HG03196 (cell line): ENCODE results near the gene INPP4B.
"Not testable (repeated sequence)": the region's sequence is repeated elsewhere in the genome, so short reads cannot be mapped to it uniquely, and the experiment has no call there.

Experiments
- ATAC-seq: cut with Tn5 transposase; IDR thresholded peaks from one replicate; pipeline ENCODE4 v1.9.1; 2021; ENCODE audit not compliant: unreplicated experiment

The INPP4B gene

DNA sequence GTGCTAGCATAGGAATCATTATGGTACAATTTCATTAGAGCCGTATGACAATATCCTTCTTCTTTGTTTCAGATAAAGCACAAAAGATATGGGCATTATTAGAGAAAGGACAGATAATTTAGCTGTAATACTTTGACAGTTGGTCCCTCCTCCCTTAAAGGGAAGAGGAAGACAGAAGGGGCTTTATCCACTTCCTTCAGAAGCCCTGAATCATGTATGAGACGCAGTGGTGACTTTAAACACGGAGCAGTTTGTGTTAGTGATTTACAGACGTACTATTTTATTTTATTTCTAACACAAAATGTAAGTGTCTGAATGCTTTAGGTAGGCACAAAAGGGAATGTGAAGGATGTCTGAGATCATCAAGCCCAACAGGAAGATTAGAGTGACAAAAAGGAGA lies 742.1 kb downstream of the INPP4B start:
- ATAC-seq: no peak

DNA sequence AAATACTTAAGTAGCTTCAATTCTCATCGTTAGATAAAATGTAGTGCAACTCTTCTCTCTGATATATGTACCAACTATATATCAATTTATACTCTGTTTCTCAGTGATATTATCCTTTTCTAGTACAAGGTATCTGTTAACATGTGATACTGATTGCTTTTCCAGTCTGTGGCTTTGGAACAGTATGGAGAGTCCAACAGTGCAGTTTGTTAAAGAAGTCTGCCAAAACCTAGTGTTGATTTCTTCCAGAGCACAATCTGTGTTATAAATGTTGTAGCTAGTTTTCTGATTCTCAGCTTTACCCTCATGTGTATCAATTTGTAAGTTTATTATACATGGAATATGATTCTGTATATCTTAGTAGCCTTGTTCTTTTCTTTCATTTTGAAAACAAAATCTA lies 744.7 kb downstream of the INPP4B start:
- no peak for ATAC-seq

- no peak for ATAC-seq
Observed at GRCh38 chr4:142100941-142101340, 745.2 kb downstream of the INPP4B start.

DNA sequence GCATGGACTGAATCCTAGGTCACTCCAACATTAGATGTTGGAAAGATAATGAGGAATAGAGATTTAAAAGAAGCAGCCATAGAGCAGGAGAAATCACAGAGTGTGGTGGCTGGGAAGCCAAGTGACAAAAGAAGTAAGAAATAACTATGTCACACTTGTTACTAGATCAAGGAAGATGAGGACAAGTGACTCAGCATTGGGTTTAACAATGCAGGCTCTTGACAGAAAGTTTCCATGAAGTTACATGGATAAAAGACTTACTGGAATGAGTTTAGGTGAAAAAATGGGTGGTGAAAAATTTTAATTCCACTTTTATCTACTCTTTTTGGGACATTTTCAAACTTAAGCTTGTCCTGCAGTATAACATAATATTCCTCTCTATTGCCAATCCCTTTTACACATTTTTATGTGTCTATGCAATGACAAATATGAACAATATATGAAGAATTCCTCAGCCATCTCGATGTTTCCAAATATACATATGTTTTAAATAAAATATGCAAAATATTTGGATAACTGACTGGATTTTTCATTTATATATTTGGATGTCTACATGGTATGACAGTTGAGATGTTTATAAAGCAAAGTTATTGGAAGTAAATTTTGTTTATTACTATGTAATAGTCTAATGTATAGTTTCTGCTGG lies 747.1 kb downstream of the INPP4B start:
- no peak for ATAC-seq

DNA sequence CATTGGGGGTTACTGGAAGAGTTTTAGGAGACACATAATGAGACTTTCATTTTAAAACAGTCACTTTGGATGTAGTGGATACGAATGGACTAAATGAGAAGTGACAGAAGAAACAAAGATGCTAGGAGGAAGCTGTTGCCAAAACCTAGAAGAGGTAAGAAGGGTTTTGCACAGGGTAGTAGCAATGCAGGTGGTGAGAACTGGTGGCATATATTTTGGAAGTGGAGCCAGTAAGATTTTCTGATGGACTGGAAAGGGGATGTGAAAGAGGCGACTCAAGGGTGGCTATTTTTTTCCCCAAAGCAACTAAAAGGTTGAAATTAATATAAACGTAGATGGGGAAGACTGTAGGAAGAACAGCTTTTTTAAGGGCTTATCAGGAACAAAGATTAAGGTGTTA lies 747.7 kb downstream of the INPP4B start:
- no peak for ATAC-seq

DNA sequence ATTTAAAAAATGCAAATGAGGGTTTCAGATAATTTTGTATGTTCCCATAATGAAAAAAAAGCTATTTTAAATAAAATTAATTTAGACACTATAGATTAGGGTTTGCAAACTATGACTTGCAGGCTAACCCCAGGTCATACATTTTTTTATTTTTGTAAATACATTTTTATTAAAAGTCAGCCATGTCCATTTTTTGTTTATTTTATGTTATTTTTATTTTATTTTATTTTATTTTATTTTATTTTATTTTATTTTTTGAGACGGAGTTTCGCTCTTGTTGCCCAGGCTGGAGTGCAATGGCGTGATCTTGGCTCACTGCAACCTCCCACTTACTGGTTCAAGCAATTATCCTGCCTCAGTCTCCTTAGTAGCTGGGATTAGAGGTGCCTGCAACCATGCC lies 749.1 kb downstream of the INPP4B start:
- ATAC-seq: no peak

- ATAC-seq: no peak
Observed at GRCh38 chr4:142095886-142096605, 750.1 kb downstream of the INPP4B start.

DNA sequence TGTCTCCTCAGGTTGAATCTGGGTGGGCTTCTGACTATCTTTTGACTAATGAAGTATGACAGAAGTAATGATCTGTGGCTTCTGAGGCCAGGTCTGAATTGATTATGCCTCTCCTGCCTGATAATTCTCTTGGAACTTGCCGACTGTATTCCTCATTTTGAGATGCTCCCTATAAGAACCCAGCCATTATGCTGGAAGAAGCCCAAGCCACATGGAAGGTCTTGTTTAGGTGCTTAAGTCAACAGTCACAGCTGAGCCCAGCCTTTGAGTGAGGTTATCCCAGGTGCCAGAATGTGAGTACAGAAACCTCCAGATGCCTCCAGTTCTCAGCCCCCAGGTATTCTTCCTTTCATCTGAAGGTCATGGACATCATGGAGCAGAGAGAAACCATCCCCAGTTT lies 753.2 kb downstream of the INPP4B start:
- no peak for ATAC-seq

DNA sequence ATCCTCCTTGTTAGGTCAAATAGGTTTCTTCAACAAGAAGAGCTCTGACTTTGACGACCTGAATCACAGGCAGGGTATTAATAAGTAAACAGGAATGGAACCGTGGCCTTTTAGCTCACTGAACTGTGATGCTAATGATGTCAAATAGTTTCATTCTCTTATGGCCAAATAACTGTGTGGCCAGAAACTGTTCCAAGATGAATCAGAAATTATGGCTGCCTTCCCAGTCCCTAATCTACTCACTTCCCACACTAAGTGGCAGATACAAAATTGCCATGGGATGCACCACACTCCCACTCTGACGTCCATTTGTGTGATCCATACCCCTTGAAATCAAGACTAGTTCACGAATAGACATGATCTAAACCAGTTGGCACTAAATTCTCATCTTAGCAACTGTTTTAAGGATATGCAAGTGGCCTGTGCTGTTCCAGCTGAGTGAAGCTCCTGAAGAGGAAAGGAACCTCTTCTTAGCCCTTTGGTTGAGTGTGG lies 754.4 kb downstream of the INPP4B start:
- ATAC-seq: no peak

DNA sequence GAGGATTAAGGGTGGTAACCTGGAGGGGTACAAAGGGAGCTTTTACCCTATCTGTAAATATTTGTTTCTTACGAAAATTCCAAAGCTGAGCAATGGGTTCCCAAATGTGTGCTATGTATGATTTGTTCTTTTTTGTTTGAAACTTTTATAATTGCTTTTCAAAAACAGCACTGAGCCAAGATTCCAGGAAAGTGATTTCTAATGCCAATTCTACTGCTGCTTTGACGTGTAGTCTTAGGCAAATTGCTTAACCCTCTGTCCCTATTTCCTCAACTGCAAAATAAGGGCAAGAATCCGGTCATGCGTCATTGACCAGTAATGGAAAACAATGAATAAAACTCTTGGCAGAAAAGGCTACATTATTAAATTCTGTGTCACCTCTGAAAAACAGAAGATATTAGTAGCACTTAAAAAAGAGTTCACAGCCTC lies 755.0 kb downstream of the INPP4B start:
- no peak for ATAC-seq

GRCh38 chr4:142088906-142089305 lies 757.2 kb downstream of the INPP4B start:
- ATAC-seq: no peak

DNA sequence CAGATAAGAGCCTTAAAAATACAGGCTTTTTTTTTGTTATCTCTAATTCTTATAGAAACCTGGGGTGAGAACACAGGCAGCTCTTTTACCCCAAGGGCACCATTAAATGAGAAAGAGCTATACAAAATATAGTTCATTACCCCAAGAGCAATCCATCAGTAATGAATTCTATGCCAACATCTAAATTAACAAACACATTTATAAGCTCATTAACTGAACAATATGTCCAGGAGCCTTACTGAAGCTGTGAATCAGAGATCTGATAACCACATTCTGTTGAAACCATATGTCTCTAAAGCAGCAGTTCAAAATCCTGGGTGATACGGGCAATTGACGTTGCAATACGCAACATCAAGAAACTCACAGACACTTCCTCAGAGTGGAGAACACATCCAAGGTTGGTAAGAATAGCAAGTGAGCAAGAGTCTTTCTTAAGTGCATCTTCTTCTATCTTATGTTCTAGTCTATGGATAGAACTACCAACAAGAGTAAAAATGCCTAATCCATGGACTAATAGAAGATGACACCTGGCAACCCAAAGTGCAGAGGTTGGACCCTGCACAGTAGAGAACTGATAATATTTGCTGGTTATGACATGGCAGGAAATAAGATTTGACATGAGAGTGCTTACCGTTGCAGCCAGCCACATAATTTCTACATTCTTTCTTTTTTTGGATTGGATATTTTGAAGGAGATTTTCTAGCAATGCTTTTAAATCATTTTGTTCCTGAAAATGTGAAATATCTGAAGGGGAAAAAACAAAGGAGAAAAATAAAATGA lies 760.4 kb downstream of the INPP4B start:
- no peak for ATAC-seq

GRCh38 chr4:142083264-142083663 lies 762.8 kb downstream of the INPP4B start:
- no peak for ATAC-seq

DNA sequence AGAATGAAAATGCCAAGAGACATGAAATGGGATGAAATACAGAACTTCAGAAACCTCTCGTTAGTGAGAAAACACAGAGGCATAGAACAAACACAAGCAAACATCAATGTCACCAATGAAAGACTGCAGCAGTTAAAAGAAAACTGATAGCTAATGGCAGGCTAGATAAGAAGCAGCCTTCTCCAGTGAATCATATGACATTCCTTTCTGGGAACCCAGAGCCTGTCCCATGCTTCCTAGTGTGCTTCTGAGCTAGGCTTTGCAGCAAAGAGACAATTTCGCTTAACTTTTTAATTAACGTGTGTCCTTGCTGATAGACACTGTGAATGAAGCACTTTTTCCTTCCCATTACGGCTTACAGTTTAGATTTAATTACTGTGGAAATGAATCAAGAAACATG lies 765.1 kb downstream of the INPP4B start:
- no peak for ATAC-seq

DNA sequence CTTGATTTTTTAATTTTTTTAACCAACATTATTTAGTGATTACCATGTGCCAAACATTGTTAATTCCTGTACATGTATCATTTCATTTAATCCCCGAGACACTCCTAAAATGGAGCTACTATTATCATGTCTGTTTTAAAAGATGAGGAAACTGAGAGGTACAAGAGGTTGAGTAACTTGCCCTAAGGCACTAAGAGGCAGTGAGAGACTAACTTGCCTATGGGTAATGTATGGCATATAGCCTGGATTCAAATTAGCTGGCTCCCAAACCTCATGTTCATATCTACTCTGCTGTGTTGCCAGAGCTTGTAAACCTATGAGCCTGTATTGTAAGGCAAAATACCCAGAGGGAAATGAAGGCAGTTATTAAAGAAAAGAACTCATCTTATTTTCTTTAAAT lies 766.1 kb downstream of the INPP4B start:
- no peak for ATAC-seq

DNA sequence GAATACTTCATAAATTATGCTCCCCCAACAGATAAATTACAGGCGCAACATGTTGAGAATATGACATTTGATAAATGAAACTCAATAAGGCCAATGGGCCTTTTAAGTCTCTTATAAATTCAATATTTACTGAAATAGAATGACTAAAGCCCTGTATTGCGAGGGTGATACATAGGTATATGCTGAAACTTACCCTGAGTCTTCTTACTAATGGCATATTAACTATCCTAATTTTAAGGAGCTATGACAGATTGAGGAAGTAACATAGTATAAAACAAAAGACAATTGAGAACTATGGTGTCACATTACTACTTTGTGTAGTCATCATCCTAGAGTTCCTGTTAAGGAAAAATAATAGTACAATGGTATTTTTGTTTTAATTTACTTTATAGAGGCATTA lies 769.1 kb downstream of the INPP4B start:
- ATAC-seq: no peak

DNA sequence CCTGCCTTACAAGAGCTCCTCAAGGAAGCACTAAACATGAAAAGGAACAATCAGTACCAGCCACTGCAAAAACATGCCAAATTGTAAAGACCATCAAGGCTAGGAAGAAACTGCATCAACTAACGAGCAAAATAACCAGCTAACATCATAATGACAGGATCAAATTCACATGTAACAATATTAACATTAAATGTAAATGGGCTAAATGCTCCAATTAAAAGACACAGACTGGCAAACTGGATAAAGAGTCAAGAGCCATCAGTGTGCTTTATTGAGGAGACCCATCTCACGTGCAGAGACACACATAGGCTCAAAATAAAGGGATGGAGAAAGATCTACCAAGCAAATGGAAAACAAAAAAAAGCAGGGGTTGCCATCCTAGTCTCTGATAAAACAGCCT lies 777.8 kb downstream of the INPP4B start:
- not testable (repeated sequence) for ATAC-seq

DNA sequence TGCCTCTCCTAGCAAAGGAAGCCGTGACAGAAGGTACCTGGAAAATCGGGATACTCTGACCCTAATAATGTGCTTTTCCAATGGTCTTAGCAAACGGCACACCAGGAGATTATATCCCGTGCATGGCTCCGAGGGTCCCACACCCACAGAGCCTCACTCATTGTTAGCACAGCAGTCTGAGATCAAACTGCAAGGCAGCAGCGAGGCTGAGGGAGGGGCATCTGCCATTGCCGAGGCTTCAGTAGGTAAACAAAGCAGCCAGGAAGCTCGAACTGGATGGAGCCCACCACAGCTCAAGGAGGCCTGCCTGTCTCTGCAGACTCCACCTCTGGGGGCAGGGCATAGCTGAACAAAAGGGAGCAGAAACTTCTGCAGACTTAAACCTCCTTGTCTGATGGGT lies 779.5 kb downstream of the INPP4B start:
- not testable (repeated sequence) for ATAC-seq

DNA sequence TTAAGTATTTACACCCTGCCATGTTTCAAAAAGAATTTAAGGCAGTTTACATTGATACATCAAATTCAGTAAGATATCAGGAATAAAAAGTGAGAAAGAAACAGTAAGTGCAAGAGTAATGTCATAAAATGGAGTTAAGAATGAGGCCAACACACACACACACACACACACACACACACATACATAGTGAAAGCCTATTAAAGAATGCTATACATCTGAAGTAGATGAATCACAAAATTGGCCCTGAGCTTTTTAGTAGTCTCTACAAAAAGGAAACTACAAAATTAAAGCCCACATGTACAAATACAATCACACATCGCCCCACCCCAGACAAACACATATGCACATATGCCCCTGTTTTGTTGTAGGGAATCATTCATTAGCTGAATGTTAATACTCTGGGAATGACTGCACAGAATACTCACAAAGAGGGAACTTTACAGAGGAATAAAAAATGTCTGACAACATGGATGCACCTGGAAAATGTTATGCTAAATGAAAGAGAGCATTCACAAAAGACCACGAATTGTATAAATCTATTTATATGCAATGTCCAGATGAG lies 780.9 kb downstream of the INPP4B start:
- ATAC-seq: no peak

DNA sequence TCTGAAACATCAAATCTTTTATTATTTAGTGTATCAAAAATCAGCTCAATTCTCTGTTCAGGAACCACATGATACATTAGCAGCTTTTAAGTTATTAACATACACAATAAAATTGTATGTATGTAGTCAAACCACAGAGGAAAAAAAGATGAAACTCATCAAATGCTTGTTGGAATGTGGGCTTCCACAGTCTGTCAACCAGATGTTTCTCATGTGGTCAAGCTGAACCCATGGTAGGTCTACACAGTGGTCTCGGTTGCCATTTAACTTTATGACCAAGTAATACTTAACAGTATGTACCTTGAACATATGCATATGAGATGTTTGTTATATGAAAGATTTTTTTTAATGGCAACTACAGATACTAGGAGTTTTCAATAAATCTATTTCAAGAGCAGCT lies 781.9 kb downstream of the INPP4B start:
- ATAC-seq: no peak

- no peak for ATAC-seq
Observed at GRCh38 chr4:142045996-142046395, 800.1 kb downstream of the INPP4B start.

DNA sequence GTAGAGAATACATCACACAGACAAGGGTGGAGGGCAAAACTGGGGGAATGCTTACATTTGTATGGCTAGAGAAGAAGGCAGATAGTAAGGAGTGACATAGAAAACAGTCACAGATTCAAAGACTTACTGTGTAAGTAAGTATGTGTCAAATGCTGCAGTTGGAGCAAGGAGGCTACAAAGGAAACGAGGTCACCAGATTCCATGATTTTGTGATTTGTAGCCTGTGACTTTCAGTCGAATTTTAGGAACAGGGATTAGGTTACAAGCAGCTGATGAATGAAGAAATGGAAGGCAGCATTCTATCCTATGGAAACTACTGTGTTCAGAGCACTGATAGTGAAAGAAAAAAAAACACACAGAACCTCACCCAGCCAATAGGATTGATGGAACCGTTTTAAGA lies 801.8 kb downstream of the INPP4B start:
- no peak for ATAC-seq
